ENCODE results near the gene IRF2BP2.
A peak's percentile ranks its signal among the peaks of the same experiment; 100 is the strongest.
"Not testable (repeated sequence)": the region's sequence is repeated elsewhere in the genome, so short reads cannot be mapped to it uniquely, and the experiment has no call there.

The IRF2BP2 gene

GRCh38 chr1:234610061-234610665 lies at the start of gene IRF2BP2:
TSS of gene IRF2BP2 (minus strand) at chr1:234610178. CDS start at chr1:234609494, 684 bp downstream.
- DNase-seq (ENCODE audit: low read depth in 2 of 2) = peak in 1 of 2 donors; percentile 77

- DNase-seq (ENCODE audit: low read depth in 2 of 2) = no peak
Measured at GRCh38 chr1:234659538-234659937, 49.6 kb upstream of the IRF2BP2 start.

- no peak for DNase-seq (ENCODE audit: low read depth in 2 of 2)
Measured at GRCh38 chr1:234658138-234658537, 48.2 kb upstream of the IRF2BP2 start.

- no peak for DNase-seq (ENCODE audit: low read depth in 2 of 2)
Measured at GRCh38 chr1:234656944-234657654, 47.1 kb upstream of the IRF2BP2 start.

- DNase-seq (ENCODE audit: low read depth in 2 of 2) = no peak
Measured at GRCh38 chr1:234656070-234656895, 46.3 kb upstream of the IRF2BP2 start.

- DNase-seq (ENCODE audit: low read depth in 2 of 2) = no peak
Measured at GRCh38 chr1:234655328-234656069, 45.5 kb upstream of the IRF2BP2 start.

- DNase-seq (ENCODE audit: low read depth in 2 of 2) = no peak
Measured at GRCh38 chr1:234654002-234654733, 44.2 kb upstream of the IRF2BP2 start.

- DNase-seq (ENCODE audit: low read depth in 2 of 2) = no peak
Measured at GRCh38 chr1:234649432-234650081, 39.6 kb upstream of the IRF2BP2 start.

GRCh38 chr1:234647758-234648157 lies 37.8 kb upstream of the IRF2BP2 start:
- no peak for DNase-seq (ENCODE audit: low read depth in 2 of 2)

GRCh38 chr1:234647245-234647644 lies 37.3 kb upstream of the IRF2BP2 start:
- DNase-seq (ENCODE audit: low read depth in 2 of 2) = no peak

GRCh38 chr1:234645964-234646363 lies 36.0 kb upstream of the IRF2BP2 start:
- no peak for DNase-seq (ENCODE audit: low read depth in 2 of 2)

- DNase-seq (ENCODE audit: low read depth in 2 of 2) = no peak
Measured at GRCh38 chr1:234645474-234645953, 35.5 kb upstream of the IRF2BP2 start.

GRCh38 chr1:234644928-234645327 lies 35.0 kb upstream of the IRF2BP2 start:
- no peak for DNase-seq (ENCODE audit: low read depth in 2 of 2)

GRCh38 chr1:234643850-234644134 lies 33.8 kb upstream of the IRF2BP2 start:
- DNase-seq (ENCODE audit: low read depth in 2 of 2) = no peak

- no peak for DNase-seq (ENCODE audit: low read depth in 2 of 2)
Measured at GRCh38 chr1:234643111-234643849, 33.3 kb upstream of the IRF2BP2 start.

- no peak for DNase-seq (ENCODE audit: low read depth in 2 of 2)
Measured at GRCh38 chr1:234642428-234642827, 32.5 kb upstream of the IRF2BP2 start.

- DNase-seq (ENCODE audit: low read depth in 2 of 2) = no peak
Measured at GRCh38 chr1:234639961-234640360, 30.0 kb upstream of the IRF2BP2 start.

- no peak for DNase-seq (ENCODE audit: low read depth in 2 of 2)
Measured at GRCh38 chr1:234638832-234639799, 29.1 kb upstream of the IRF2BP2 start.

- DNase-seq (ENCODE audit: low read depth in 2 of 2) = not testable (repeated sequence)
Measured at GRCh38 chr1:234634922-234635321, 24.9 kb upstream of the IRF2BP2 start.
